Measurements from ENCODE around the gene THSD7A.

Gene THSD7A

DNA sequence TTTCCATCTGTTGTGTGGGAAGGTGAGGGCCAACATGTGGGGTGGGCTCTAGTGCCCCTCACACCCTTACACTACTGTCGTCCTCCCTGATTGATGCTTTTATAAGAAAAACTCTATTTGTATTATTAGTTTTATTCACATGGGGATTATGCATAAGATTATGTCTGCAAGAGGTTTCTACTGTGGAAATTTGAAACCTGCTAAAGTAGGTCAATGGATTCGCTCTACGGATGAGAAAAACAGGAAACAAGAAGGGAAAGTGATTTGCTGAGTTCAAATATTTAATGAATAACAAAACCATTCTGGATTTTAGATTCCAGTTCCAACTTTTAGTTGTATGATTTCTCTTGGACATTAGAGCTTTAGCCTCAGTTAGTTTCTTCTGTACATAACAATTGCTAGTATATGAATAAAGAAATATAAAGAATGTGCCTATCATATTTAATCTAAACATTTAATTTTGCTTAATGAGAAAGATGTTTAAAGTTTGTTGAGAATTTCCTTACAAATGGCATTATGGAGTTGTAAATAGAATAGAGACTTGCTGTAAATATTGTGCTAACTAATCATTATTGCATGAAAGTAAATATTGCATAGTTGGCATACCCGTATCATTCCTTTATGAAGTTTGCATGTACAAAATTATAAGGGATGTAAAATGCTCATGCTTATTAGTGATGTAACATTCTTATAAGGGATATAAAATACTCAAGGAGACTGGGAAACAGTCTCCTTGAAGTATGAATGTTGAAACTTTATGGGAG is 193.8 kb downstream of the THSD7A start:
- DNase-seq (ENCODE audit: low read depth in 1 of 2, low spot score in 1 of 2): no peak

DNA sequence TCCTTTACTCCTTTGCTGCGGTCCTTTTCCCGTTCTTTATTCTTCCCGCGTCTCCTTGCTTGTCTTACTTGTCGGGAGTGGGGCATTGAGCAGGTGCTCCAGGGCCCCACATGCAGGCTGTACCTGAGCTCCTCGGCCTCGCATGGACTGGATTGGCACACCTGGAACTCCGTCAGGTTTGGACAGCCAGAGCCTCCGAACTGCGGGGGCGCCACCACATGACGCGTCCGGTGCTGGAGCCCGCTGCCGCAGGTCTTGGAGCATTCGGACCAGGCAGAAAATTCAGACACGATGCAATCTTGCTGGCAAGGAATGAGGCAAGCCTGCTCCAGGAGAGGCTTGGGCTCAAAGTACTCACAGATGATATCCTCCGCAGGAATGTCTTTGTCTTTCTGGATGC is 195.7 kb downstream of the THSD7A start:
- no peak for DNase-seq (ENCODE audit: low read depth in 1 of 2, low spot score in 1 of 2)

- DNase-seq (ENCODE audit: low read depth in 1 of 2, low spot score in 1 of 2): no peak
These were observed 198.7 kb downstream of the THSD7A start for GRCh38 chr7:11633310-11633709.

DNA sequence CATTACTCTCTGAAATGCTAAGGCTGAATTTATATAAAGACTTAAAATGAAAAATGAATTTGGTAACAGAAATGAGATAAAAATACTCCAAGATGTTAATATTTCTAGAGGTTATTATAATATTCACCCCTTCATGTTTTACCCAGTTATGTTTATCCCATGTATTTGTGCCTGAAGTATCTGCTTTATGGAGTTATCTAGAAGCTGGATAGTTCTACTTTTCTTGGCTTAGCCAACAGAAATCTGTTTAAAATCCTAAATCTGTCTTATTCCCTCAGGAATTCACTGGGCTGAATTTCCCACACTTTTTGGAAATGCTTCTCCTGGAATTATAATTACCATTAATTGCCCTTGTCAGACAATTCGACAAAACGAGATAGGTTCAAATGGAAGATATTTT is 201.6 kb downstream of the THSD7A start:
- no peak for DNase-seq (ENCODE audit: low read depth in 1 of 2, low spot score in 1 of 2)

DNA sequence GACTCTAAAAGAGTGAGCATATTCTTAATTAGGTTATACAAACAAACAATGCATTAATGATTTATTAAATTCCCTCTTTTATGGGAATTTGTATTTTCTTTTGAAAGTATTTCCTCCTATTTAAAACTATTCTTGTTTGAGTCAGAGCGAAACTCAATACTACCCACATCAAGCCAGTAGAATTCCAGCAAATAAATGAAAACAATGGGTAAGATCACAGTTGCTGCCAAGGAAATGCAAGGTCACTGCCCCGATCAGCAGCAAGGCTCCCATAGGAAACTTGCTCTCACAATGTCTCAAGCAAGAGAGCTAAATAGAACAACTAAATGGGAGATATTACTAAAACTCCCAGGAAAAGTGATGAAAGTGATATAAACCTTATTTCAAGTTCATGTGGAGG is 206.3 kb downstream of the THSD7A start:
- no peak for DNase-seq (ENCODE audit: low read depth in 1 of 2, low spot score in 1 of 2)

DNA sequence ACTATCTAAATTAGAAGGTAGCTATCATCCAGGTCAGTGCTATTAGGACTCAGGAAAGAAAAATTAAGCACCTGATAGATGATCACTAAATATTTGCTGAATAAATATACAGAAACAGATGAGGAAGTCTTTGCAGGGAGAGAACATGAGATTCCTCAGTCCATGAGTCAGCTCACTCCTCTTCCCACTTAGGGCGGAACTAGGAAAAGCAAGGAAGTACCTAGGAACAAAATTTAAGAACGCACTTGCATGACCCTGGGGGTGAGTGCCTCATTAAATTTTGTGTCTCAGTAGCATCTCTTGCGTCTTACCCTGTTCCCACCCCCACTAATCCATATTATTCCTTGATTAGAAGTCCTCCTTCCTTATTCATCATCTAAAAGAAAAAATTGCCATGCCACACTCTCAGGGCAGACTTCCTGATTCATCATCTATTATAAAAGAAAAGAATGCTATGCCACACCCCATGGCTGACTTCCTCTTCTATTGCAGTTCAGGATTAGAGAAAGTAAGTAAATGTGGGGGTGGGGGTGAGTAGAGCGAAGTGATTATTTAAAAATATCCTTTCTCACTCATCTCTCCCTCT is 208.8 kb downstream of the THSD7A start:
- DNase-seq (ENCODE audit: low read depth in 1 of 2, low spot score in 1 of 2): no peak

- DNase-seq (ENCODE audit: low read depth in 1 of 2, low spot score in 1 of 2): no peak
These were observed 211.4 kb downstream of the THSD7A start for GRCh38 chr7:11620406-11621253.

DNA sequence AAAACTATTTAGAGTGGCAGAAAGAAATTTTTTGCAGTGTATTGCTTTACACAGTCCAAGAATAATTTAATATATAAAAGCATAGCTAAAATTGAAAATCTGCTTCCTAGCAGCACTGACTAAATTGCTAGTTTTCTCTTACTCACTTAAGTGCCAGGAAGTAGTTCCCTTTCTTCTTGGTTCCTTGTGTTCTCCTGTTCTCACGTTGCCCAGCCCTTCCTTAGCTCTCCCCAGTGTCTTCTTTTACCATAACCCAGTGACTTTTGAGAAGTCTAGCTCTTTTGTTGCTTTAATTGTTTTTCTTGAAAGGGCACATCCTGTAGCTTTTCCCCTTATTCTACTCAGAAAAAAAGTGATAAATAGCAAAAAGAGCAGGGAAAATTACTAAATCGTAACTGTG is 215.5 kb downstream of the THSD7A start:
- no peak for DNase-seq (ENCODE audit: low read depth in 1 of 2, low spot score in 1 of 2)

DNA sequence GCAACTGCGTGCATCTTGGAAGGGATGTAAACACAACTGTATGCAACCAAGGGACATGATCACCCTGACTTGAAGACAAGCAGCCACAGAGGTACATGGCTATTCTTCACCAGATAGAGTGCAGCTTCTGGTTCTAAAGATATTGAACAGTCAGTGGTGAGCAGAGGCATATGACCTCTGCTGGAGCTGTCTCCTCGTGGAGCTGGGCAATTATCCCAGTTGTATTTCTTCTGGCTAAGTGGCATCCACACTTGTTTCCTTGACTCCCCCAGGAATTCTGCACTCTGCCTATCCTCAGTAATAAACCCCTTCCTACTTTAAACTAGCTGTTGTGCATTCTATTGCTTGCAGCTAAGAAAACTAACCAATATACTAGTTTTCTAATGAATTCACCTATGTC is 216.8 kb downstream of the THSD7A start:
- DNase-seq (ENCODE audit: low read depth in 1 of 2, low spot score in 1 of 2): no peak

- DNase-seq (ENCODE audit: low read depth in 1 of 2, low spot score in 1 of 2): no peak
These were observed 218.6 kb downstream of the THSD7A start for GRCh38 chr7:11613292-11613930.

- no peak for DNase-seq (ENCODE audit: low read depth in 1 of 2, low spot score in 1 of 2)
These were observed 219.3 kb downstream of the THSD7A start for GRCh38 chr7:11612737-11613136.

DNA sequence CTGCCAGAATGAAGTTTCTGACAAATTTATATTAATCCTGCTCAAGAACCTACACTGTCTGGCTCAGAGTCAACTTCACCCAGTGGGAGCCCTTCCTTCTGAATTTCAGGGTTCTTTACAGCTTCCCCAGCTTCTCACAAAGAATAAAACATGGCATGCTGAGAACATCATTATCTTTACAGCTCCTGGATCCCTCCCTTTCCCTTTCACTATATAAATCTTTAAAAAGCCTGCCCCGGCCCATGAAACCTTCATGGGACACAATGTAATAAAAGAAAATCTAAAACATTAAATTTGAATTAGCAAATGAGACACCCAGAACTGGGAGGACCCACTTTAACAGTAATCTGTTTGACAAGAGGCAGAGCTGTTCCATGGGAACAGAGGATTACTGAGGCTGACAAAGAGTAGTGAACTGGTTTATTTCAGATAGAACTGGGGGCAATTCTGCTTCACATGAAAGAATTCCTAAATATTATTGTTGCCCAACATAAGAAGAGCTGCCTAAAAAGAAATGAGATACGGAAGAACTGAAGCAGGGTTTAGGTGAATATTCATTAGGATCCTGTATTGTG is 222.8 kb downstream of the THSD7A start:
- no peak for DNase-seq (ENCODE audit: low read depth in 1 of 2, low spot score in 1 of 2)

GRCh38 chr7:11607686-11608085 is 224.3 kb downstream of the THSD7A start:
- no peak for DNase-seq (ENCODE audit: low read depth in 1 of 2, low spot score in 1 of 2)

DNA sequence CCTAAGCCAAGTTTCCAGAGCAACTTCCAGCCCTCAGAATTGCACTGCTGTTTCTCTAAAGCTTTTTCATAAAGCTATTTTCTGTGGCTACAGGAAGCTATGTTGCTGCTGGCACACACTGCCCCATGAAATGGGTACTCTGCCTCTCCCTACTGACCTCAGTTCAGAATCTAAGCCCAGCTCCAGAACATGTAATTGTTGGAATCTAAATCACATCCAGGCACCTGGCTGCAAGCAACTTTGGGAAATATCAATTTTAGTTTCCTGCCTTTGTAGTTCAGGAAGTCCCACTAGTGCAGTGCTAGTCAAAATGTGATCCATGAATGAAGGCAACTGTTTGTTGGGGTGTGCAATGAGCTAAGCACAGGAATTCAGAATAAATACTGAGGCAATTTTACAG is 226.2 kb downstream of the THSD7A start:
- no peak for DNase-seq (ENCODE audit: low read depth in 1 of 2, low spot score in 1 of 2)

- no peak for DNase-seq (ENCODE audit: low read depth in 1 of 2, low spot score in 1 of 2)
These were observed 227.5 kb downstream of the THSD7A start for GRCh38 chr7:11604505-11604904.

DNA sequence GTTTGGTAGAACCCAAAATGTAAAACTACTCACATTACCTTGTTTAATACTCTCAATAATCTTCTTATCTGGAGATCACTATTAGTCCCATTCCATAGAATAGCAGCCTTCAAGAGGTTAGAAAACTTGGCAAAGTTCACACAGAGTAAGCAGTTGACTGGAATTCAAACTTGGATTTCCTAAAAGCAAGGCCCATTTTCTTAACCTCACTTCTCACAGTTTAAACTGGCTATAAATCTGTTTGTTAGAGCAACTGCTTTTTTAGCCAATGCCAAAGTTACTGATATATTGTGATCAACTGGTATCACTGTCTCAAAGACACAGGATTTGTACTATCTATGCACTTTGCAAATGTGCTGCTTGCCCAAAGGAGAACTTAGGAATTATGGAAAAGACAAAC is 230.2 kb downstream of the THSD7A start:
- DNase-seq (ENCODE audit: low read depth in 1 of 2, low spot score in 1 of 2): no peak

DNA sequence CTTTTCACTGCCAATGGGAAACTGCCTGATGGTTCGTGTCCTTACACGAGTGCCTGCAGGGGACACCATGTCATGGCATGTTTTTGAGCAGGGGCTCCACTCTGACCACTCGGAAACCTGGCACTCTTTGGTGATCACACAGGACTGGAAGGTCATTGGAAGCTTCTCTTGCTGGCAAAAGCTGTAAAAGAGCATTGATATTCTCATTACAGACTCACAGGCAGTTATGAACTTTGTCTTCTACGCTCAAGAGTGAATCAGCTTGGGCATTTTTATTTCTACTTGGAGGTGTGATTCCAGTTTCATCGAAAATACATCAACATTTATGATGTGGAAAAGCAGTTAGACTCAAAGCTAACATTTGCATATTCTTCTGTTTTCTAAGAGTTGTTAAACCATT is 238.7 kb downstream of the THSD7A start:
- DNase-seq (ENCODE audit: low read depth in 1 of 2, low spot score in 1 of 2): no peak

DNA sequence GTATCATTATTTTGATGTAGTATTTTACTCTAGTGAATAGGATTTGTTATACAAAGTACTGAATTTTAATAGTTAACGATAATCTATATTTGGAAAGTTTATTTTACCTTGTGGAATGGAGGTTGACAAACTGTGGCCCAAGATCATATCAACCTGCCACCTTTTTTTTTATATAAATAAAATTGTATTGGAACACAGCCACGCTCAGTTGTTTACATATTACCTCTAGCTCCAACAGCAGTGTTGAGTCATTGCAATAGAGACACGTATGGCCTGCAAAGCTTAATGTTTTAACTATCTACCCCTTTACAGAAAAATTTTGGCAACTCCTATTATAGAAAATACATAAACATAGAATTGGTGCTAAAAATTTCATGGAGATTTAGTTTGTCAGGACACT is 239.3 kb downstream of the THSD7A start:
- no peak for DNase-seq (ENCODE audit: low read depth in 1 of 2, low spot score in 1 of 2)

GRCh38 chr7:11591943-11592342 is 240.1 kb downstream of the THSD7A start:
- no peak for DNase-seq (ENCODE audit: low read depth in 1 of 2, low spot score in 1 of 2)

GRCh38 chr7:11591055-11591633 is 240.9 kb downstream of the THSD7A start:
- no peak for DNase-seq (ENCODE audit: low read depth in 1 of 2, low spot score in 1 of 2)

GRCh38 chr7:11589251-11589650 is 242.7 kb downstream of the THSD7A start:
- DNase-seq (ENCODE audit: low read depth in 1 of 2, low spot score in 1 of 2): no peak

Data from stimulated activated CD4-positive, alpha-beta T cell treated with anti-CD3 and anti-CD28 coated beads, Interleukin-15, amount 100 ng/mL, for 1 hour (primary cell).